GM12873 (cell line): Measurements from ENCODE around the gene IFTAP.

Experiments
- CTCF ChIP-seq: IDR thresholded peaks from 2 replicates; pipeline ENCODE4 v1.5.1; 2012; ENCODE audit warnings: low read depth, mild to moderate bottlenecking, moderate library complexity, low read length, control low read depth; ENCODE audit not compliant: insufficient read depth; ENCODE audit errors: missing control alignments

The IFTAP gene

GRCh38 chr11:36627471-36627870 lies 33.2 kb downstream of the IFTAP start:
- no peak for TF ChIP-seq CTCF

- TF ChIP-seq CTCF = no peak
Observed at GRCh38 chr11:36628141-36628540, 33.8 kb downstream of the IFTAP start.

GRCh38 chr11:36628765-36629244 lies 34.5 kb downstream of the IFTAP start:
- TF ChIP-seq CTCF = no peak

- TF ChIP-seq CTCF = no peak
Observed at GRCh38 chr11:36631774-36632173, 37.5 kb downstream of the IFTAP start.

- no peak for TF ChIP-seq CTCF
Observed at GRCh38 chr11:36635066-36635862, 41.0 kb downstream of the IFTAP start.

- TF ChIP-seq CTCF = no peak
Observed at GRCh38 chr11:36638556-36638955, 44.3 kb downstream of the IFTAP start.

- TF ChIP-seq CTCF = no peak
Observed at GRCh38 chr11:36657610-36658267, 63.4 kb downstream of the IFTAP start.
